HUES48 (cell line): ENCODE results near the gene CANT1.

ENCODE experiments used
- H3K27ac ChIP-seq: one replicate; pipeline ENCODE4 v1.7.0; 2013; ENCODE audit warnings: low read depth, low read length, inconsistent platforms
- H3K27me3 ChIP-seq: 2 replicates; pipeline ENCODE4 v1.6.1; 2013; ENCODE audit warnings: mild to moderate bottlenecking, low read length; ENCODE audit not compliant: control insufficient read depth, insufficient read depth
- H3K36me3 ChIP-seq: 2 replicates; pipeline ENCODE4 v1.6.1; 2013; ENCODE audit warnings: low read length; ENCODE audit not compliant: control insufficient read depth, insufficient read depth
- H3K4me1 ChIP-seq: 2 replicates; pipeline ENCODE4 v1.6.1; 2013; ENCODE audit warnings: mild to moderate bottlenecking, low read length; ENCODE audit not compliant: control insufficient read depth, insufficient read depth
- H3K4me3 ChIP-seq: 2 replicates; pipeline ENCODE4 v1.5.1; 2013; ENCODE audit warnings: mild to moderate bottlenecking, low read depth, low read length
- H3K9ac ChIP-seq: 2 replicates; pipeline ENCODE4 v1.6.1; 2013; ENCODE audit warnings: mild to moderate bottlenecking, low read depth, low read length, moderate library complexity
- H3K9me3 ChIP-seq: 2 replicates; pipeline ENCODE4 v1.6.1; 2013; ENCODE audit warnings: low read length; ENCODE audit not compliant: control insufficient read depth, insufficient read depth

The CANT1 gene

DNA sequence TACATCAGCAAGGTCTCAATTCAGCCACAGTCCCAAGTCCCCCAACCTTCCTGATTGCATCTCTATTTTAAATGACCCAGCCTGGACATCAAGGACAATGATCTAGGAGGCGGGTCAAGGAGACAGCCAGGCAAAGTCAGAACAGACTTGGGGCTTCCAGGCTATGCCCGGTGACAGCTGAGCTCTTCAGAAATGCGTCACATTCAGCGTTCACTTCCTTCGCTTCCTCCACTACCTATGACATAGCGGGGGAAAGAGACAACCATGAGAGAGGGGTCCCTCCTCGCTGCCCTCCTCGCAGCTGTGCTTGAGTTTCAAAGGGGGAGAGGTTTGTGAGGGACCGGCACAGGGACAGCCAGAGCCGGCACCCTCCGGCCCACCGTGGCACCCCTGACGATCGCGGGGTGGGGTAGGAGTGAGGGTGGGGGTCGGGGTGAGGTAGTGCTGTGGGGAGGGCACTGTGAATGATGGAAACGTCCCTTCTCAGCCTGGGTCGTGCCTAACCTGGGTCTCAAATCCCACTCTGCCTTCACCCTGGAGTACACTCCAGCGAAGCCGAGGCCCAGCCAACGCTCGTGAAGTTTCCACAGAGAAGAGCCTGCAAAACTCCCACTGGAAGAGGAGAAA is 17.5 kb downstream of the CANT1 start:
- Histone ChIP-seq H3K27me3 (no peaks in the 10 kb centered on the region), H3K36me3 (peaks cover 35% of the 10 kb centered on the region), H3K27ac (no peak overlapping the region), H3K4me3 (no peak overlapping the region), H3K9ac (no peak overlapping the region), H3K4me1 (peaks cover 2% of the 10 kb centered on the region), H3K9me3 (no peaks in the 10 kb centered on the region)

DNA sequence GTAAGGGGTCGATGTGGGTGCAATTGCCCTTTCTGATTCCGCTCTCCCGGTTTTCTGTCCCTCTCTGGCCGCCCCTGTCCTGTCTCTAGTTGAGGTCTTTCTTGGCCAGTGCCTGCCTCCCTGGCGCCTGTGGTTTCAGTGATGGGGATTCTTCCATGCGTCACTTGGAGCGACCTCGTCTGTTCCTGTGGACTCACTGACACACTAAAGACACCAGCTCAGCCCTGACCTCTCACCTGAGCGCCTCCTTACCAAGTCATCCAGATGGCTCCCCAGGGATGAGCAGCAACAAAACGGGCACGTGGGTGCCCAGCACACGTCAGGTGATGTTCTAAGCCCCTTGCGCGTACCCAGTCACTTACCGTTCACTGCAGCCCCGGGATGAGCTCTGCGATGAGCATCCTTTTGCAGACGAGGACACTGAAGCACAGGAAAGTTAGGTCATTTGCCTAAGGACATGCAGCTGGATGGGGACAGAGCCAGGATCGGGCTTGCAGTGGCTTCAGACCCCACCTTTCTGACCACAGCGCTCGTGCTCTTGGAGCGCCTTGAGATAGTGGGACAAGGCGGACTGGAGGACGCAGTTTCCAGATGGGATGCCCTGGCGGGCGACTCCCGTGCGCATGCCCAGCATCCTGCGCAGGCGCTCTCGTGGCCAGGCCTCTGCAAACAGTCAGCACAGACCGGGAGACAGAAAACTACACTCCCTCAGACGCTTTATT is 18.4 kb downstream of the CANT1 start:
- Histone ChIP-seq H3K4me1 (peaks cover 10% of the 10 kb centered on the region), H3K27me3 (no peaks in the 10 kb centered on the region), H3K36me3 (peaks cover 27% of the 10 kb centered on the region; the same call in 1 of the 2 replicates), H3K9me3 (no peaks in the 10 kb centered on the region), H3K27ac (no peak overlapping the region), H3K9ac (no peak overlapping the region), H3K4me3 (no peak overlapping the region)

DNA sequence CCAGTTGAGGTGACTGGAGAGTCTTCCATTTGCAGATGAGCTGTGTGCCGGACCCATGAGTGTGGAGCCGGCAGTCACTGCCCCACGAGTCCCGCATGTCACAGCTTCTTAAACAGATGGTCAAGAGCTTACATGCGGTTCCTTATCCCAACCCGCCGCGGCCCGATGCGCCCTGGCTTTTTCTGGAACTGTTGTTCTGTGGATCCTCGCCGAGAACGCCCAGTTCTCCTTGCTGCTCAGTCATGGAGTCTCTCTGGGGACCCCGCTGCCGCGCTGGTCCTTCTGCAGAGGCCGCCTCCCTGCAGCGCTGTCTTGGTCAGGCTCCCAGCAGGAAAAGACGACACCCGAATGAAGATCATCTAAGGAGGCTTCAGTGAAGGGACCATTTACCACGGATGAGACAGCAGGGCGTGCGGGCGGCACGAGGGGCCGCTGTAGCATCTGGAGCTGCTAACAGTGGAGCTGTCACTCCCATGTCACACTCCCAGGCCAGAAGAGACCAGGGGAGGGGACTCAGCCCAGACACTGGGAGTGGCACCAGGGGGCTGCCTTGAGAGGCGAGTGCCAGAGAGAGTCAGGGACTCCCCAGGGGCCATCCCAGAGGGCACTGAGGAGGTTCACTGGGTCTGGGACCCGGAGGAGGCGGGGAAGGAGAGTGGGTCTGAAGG is 19.1 kb downstream of the CANT1 start:
- peaks cover 21% of the 10 kb centered on the region; the same call in 1 of the 2 replicates for H3K36me3 ChIP-seq
- H3K27ac ChIP-seq, result no peak overlapping the region
- H3K9me3 ChIP-seq, result no peaks in the 10 kb centered on the region
- no peaks in the 10 kb centered on the region for H3K27me3 ChIP-seq
- H3K4me1 ChIP-seq, result peaks cover 13% of the 10 kb centered on the region
- no peak overlapping the region for H3K9ac ChIP-seq
- no peak overlapping the region for H3K4me3 ChIP-seq

- Histone ChIP-seq H3K27me3 (no peaks in the 10 kb centered on the region), H3K36me3 (peaks cover 18% of the 10 kb centered on the region; the same call in 1 of the 2 replicates), H3K9me3 (no peaks in the 10 kb centered on the region), H3K4me1 (peaks cover 13% of the 10 kb centered on the region), H3K27ac (no peak overlapping the region), H3K9ac (no peak overlapping the region), H3K4me3 (no peak overlapping the region)
These were observed 21.4 kb downstream of the CANT1 start for GRCh38 chr17:78988152-78988551.

- peak overlapping the region; percentile 82 for H3K27ac ChIP-seq
- H3K9ac ChIP-seq, result peak overlapping the region; percentile 10; the same call in 1 of the 2 replicates
These were observed 22.8 kb downstream of the CANT1 start for GRCh38 chr17:78986649-78987328.

DNA sequence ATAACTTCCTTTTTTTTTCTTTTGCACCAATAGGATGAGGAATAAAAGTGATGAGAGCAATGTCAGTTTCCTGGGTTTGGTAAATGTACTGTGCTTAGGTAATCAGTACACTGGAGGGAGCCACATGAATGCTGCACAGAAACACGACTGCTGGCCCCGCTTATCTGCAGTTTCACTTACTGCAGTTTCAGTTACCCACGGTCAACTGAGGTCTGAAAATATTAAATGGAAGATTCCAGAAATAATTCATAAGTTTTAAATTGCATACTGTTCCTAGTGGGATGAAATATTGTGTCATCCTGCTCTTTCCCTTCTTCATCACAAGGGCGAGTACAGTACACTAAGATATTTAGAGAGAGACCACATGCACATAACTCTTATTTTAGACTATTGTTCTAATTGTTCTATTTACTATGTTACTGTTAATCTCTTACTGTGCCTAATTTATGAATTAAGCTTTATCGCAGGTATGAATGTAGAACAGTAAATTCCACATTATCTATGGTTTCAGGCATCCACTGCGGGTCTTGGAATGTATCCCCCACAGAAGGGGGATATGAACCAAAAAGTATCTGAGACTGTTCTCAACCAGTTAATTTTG is 23.4 kb downstream of the CANT1 start:
- H3K9ac ChIP-seq, result no peak overlapping the region; the same call in 1 of the 2 replicates
- H3K4me3 ChIP-seq, result 0 out of 2 replicates have a peak overlapping the region, but pooled peaks have one; percentile 3
- H3K36me3 ChIP-seq, result peaks cover 4% of the 10 kb centered on the region; the same call in 1 of the 2 replicates
- H3K27ac ChIP-seq, result peak overlapping the region; percentile 82
- no peaks in the 10 kb centered on the region for H3K9me3 ChIP-seq
- no peaks in the 10 kb centered on the region for H3K27me3 ChIP-seq
- H3K4me1 ChIP-seq, result peaks cover 13% of the 10 kb centered on the region

More at GRCh38 chr17:78986649-78987328, 22.8 kb downstream of the CANT1 start:
- Histone ChIP-seq H3K27me3 (no peaks in the 10 kb centered on the region), H3K36me3 (peaks cover 11% of the 10 kb centered on the region; the same call in 1 of the 2 replicates), H3K9me3 (no peaks in the 10 kb centered on the region), H3K4me3 (0 out of 2 replicates have a peak overlapping the region, but pooled peaks have one; percentile 3), H3K4me1 (peaks cover 13% of the 10 kb centered on the region)

DNA sequence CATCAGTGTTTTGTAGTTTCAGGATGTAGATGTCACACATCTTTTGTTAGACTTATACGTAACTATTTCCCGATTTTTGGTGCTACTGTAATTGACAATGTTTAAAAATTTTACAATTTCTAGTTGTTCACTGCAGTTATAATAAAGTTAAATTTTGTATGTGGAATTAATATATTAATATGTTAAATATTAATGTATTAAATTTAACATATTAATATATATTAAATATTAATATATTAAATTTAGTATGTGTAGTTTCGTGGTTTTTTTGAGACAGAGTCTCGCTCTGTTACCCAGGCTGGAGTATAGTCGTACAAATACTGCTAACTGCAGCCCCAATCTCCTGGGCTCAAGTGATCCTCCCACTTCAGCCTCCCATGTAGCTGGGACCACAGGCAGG is 24.2 kb downstream of the CANT1 start:
- no peak overlapping the region for H3K4me3 ChIP-seq
- peaks cover 3% of the 10 kb centered on the region; the same call in 1 of the 2 replicates for H3K36me3 ChIP-seq
- no peak overlapping the region for H3K9ac ChIP-seq
- H3K4me1 ChIP-seq, result peaks cover 13% of the 10 kb centered on the region
- no peaks in the 10 kb centered on the region for H3K27me3 ChIP-seq
- H3K27ac ChIP-seq, result no peak overlapping the region
- no peaks in the 10 kb centered on the region for H3K9me3 ChIP-seq

DNA sequence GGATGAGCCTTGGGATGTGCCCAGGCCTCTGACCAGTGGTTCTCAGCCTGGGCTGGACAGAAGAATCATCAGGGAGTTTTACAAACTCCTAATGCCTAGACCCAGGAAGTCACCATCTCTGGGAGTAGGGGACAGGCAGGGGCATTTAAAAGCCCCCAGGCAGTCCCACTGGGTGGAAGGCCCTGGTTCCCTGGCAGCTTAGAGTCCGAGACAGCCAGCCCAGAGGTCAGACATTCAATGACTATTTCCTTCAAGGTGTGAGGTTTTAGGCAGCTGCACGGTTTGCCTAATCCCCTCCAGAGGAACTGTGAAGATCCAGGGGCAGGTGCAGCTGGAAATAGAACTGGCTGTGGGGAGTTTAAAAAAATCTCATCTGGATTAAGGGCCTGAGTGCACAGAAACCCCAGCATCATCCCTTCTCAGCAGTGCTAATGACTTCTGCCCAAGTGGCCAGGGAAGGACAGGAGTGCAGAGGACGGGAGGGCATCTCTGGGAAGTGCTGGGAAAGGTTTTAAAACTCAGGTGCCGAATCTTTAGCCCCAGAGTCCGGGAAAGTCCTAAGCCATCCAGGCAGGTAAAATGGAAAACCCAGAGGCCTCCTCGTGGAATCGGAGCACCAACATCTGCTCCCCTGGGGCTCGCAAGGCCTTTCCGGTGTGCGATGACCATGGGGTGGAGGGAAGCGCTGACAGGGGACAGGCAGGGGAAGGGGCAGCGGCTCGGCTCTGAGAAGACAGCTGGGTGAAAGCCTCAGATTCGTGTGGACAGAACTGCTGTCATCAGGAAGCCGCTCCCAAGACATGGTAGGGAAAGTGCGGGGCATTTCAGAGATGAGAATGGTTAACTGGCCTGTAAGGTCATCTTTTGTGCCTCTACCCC is 28.3 kb downstream of the CANT1 start:
- Histone ChIP-seq H3K9me3 (no peaks in the 10 kb centered on the region), H3K4me3 (no peak overlapping the region), H3K9ac (no peak overlapping the region), H3K27me3 (no peaks in the 10 kb centered on the region), H3K36me3 (no peaks in the 10 kb centered on the region), H3K27ac (no peak overlapping the region), H3K4me1 (peaks cover 9% of the 10 kb centered on the region)

DNA sequence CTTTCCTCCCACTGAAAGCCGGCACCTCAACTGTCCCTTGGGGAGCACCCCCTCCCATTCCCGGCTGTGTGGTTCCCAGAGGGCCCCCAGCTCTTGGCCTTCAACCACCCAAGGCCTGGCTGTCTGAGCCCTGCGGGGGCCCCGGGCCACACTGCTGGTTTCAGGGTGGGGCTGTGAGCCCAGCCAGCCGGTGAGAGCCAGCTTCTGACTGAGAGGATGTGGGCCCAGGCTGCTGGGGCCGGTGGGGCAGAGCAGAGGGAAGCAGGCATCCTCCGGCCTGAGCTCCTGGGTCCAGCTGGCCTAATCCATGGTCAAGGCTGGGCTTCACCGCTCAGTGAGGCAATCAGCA is 29.0 kb downstream of the CANT1 start:
- Histone ChIP-seq H3K27ac (no peak overlapping the region), H3K27me3 (no peaks in the 10 kb centered on the region), H3K4me3 (no peak overlapping the region), H3K4me1 (peaks cover 5% of the 10 kb centered on the region; the same call in 1 of the 2 replicates), H3K9me3 (no peaks in the 10 kb centered on the region), H3K36me3 (no peaks in the 10 kb centered on the region), H3K9ac (no peak overlapping the region)
